Measurements from ENCODE around the gene PIP5K1B. TPM values are rescaled to one million over a fixed set of nuclear protein-coding genes. Genes with fewer than 3 reads are reported as not detected.

Gene PIP5K1B
- total RNA-seq, 6 donors from 2014 or later: 22.4 to 76.8 (median 47.2) TPM

GRCh38 chr9:68711281-68711680 is 6.2 kb downstream of the PIP5K1B start:
- Histone ChIP-seq H3K4me1 (peaks cover 4 to 46% (median 23%) of the 10 kb centered on the region in 4 donors), H3K27me3 (no peaks in the 10 kb centered on the region), H3K9me3 (no peaks in the 10 kb centered on the region), H3K4me3 (no peak overlapping the region), H3K27ac (no peak overlapping the region), H3K36me3 (no peaks in the 10 kb centered on the region)
- TF ChIP-seq EP300 (IDR thresholded peaks at IDR 0.05): no peak
- no peak for TF ChIP-seq POLR2AphosphoS5 (IDR thresholded peaks at IDR 0.05)
- no peak for TF ChIP-seq POLR2A (IDR thresholded peaks at IDR 0.05)
- TF ChIP-seq CTCF (IDR thresholded peaks at IDR 0.05): no peak
- ATAC-seq (ENCODE audit: low FRiP score in 2 of 2) (no peak), DNase-seq (no peak)
- 63 to 71% methylated on average over 2 of the region's 2 CpGs for WGBS, 2 donors

DNA sequence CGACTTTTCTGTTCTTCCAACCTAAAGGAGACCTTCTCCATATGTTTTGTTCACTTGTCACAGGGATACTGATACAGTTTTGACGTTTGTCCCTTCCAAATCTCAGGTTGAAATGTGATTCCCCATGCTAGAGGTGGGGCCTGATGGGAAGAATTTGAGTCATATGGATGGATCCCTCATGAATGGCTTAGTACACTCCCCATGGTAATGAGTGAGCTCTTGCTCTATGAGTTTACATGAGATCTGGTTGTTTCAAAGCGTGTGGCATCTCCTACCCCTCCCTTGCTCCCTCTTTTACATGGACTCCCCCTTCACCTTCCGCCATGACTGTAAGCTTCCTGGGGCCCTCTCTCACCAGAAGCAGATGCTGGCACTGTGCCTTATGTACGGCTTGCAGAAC is 6.9 kb downstream of the PIP5K1B start:
- 87 to 96% methylated on average over 5 of the region's 5 CpGs for WGBS, 2 donors
- no peaks in the 10 kb centered on the region for H3K27me3 ChIP-seq
- no peak overlapping the region for H3K4me3 ChIP-seq
- TF ChIP-seq POLR2AphosphoS5 (IDR thresholded peaks at IDR 0.05): no peak
- no peak for TF ChIP-seq CTCF (IDR thresholded peaks at IDR 0.05)
- no peak for TF ChIP-seq EP300 (IDR thresholded peaks at IDR 0.05)
- no peak for TF ChIP-seq POLR2A (IDR thresholded peaks at IDR 0.05)
- no peaks in the 10 kb centered on the region for H3K36me3 ChIP-seq
- no peak overlapping the region for H3K27ac ChIP-seq
- no peak for DNase-seq
- no peaks in the 10 kb centered on the region for H3K9me3 ChIP-seq
- peaks cover 0 to 41% (median 16%) of the 10 kb centered on the region in 4 donors for H3K4me1 ChIP-seq
- ATAC-seq (ENCODE audit: low FRiP score in 2 of 2): no peak

- ATAC-seq (ENCODE audit: low FRiP score in 2 of 2): peak; percentile 47 to 88
- Histone ChIP-seq H3K4me3 (no peak overlapping the region), H3K9me3 (no peaks in the 10 kb centered on the region), H3K27me3 (no peaks in the 10 kb centered on the region), H3K27ac (peak overlapping the region in 3 of 4 donors; percentile 61 to 81 (median 71)), H3K4me1 (peaks cover 0 to 39% (median 11%) of the 10 kb centered on the region in 4 donors), H3K36me3 (no peaks in the 10 kb centered on the region)
- 70 to 87% methylated on average over 4 of the region's 4 CpGs for WGBS, 2 donors
- TF ChIP-seq POLR2AphosphoS5 (IDR thresholded peaks at IDR 0.05) (peak in 1 of 2 donors; percentile 6), CTCF (IDR thresholded peaks at IDR 0.05) (no peak), POLR2A (IDR thresholded peaks at IDR 0.05) (no peak), EP300 (IDR thresholded peaks at IDR 0.05) (peak in 1 of 4 donors; percentile 30)
- DNase-seq: peak in 1 of 2 donors; percentile 73
Observed at GRCh38 chr9:68714416-68715180, 9.6 kb downstream of the PIP5K1B start.

DNA sequence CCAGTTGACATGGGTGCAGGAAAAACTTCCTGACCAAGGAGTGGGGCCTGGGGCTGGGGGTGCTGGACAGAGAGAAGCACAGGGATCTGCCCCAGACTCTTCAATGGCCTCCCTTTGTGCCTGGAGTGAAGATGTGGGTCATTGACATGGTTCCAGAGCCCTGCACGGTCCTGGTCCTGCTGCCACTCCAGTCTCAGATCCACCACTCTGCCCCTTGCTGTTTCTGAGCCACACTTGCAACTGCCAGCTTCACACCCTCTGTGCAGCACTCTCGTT is 10.1 kb downstream of the PIP5K1B start:
- ATAC-seq (ENCODE audit: low FRiP score in 2 of 2): no peak
- H3K4me1 ChIP-seq: peaks cover 0 to 44% (median 16%) of the 10 kb centered on the region in 4 donors

More for the DNA sequence above, 10.1 kb downstream of the PIP5K1B start:
- H3K4me3 ChIP-seq: no peak overlapping the region
- H3K9me3 ChIP-seq: no peaks in the 10 kb centered on the region
- TF ChIP-seq CTCF (IDR thresholded peaks at IDR 0.05): no peak
- no peak for TF ChIP-seq POLR2A (IDR thresholded peaks at IDR 0.05)
- TF ChIP-seq EP300 (IDR thresholded peaks at IDR 0.05): no peak
- no peak for TF ChIP-seq POLR2AphosphoS5 (IDR thresholded peaks at IDR 0.05)
- H3K27ac ChIP-seq: peak overlapping the region in 3 of 4 donors; percentile 61 to 81 (median 71)
- H3K36me3 ChIP-seq: no peaks in the 10 kb centered on the region
- DNase-seq: no peak
- H3K27me3 ChIP-seq: no peaks in the 10 kb centered on the region
- 60 to 89% methylated on average over 1 to 2 of the region's 2 CpGs for WGBS, 2 donors
